AG10803 (cell line): Measurements from ENCODE around the gene STAT1.
A peak's percentile ranks its signal among the peaks of the same experiment; 100 is the strongest.

ENCODE experiments used
- DNase-seq: peaks from one replicate; pipeline ENCODE4 v3.0.0; 2010; ENCODE audit warnings: low read depth
- H3K4me3 ChIP-seq: 2 replicates; pipeline ENCODE4 v1.5.1; 2011; ENCODE audit warnings: mild to moderate bottlenecking, low read length, control low read depth
- TF ChIP-seq, protein P1 (sequence below): conservative IDR thresholded peaks from 2 replicates; pipeline ENCODE4 v1.5.1; 2011; ENCODE audit warnings: mild to moderate bottlenecking, low read length, control low read depth, inconsistent platforms

Gene STAT1

DNA sequence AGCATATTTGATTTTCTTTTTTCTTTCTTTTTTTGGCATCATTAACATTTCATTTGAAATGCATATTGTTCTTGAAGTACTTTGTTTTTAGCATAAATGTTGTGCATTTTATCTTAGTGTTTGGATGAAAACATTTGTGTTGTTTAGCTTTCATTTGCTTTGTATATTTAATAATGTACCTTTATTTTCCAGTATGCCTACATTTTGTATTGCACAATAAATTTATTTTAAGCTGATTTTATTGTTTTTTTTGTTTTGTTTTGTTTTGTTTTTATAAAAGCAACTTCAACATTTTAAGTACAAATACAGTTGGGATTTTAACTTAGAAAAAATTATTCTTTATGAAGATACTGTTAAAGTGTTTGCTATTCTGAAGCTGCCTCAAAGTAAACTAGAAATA lies 78.9 kb downstream of the STAT1 start:
- no peak overlapping the region for H3K4me3 ChIP-seq
- TF ChIP-seq, protein P1, sequence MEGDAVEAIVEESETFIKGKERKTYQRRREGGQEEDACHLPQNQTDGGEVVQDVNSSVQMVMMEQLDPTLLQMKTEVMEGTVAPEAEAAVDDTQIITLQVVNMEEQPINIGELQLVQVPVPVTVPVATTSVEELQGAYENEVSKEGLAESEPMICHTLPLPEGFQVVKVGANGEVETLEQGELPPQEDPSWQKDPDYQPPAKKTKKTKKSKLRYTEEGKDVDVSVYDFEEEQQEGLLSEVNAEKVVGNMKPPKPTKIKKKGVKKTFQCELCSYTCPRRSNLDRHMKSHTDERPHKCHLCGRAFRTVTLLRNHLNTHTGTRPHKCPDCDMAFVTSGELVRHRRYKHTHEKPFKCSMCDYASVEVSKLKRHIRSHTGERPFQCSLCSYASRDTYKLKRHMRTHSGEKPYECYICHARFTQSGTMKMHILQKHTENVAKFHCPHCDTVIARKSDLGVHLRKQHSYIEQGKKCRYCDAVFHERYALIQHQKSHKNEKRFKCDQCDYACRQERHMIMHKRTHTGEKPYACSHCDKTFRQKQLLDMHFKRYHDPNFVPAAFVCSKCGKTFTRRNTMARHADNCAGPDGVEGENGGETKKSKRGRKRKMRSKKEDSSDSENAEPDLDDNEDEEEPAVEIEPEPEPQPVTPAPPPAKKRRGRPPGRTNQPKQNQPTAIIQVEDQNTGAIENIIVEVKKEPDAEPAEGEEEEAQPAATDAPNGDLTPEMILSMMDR: no peak
- no peak for DNase-seq

DNA sequence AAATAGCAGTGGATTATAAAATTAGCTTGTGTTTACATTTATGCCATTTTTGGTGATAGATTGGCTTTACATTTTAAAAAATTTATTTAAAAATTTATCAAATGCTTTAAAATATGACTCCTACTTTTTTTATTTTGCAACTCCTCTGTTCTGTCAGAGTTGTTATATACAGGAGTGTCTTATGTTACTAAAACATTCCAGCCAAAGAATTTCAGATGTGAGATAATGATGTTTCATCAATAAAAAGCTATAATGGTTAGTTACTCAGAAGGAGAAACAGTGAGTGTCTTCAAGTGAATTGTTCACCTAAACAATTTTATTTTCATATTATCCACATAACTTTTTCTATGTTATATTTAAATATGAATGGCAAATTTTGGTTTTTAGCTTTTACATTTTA lies 80.6 kb downstream of the STAT1 start:
- no peak overlapping the region for H3K4me3 ChIP-seq
- no peak for DNase-seq
- TF ChIP-seq, protein P1: no peak

DNA sequence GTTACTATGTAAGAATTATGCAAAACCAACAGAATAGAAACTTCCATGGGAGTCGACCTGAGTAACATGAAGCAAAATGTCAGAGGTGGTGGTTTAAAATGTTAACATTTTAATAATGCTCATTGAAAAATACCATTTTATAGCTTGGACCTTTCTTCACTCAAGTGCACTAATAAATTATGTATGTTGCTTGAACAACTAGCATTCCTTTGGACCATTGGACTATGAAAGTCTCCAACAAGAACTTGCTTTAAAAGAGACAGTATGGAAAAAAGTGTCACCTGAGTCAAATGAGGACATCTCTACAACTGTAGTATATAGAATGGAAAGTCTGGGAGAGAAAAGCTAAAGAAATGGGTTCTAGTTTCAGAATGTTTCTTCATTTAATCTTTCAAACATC lies 81.5 kb downstream of the STAT1 start:
- DNase-seq: no peak
- TF ChIP-seq, protein P1: no peak
- no peak overlapping the region for H3K4me3 ChIP-seq

DNA sequence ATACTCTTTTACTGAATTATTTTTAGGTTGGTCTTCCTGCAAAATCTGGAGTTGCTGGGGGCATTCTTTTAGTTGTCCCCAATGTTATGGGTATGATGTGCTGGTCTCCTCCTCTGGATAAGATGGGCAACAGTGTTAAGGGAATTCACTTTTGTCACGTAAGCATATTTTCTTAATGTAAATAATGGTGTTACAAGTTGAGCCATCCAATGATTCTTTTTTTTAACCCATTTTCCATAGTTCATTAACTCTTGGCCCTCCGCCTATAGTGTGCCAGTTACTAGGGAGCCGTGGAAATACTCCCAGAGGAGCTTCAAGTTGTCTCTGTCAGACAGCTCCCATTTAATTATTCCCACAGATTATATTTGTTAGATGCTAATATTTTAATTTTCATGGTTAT lies 83.6 kb downstream of the STAT1 start:
- TF ChIP-seq, protein P1: no peak
- no peak for DNase-seq
- no peak overlapping the region for H3K4me3 ChIP-seq

- DNase-seq: no peak
- no peak overlapping the region for H3K4me3 ChIP-seq
- TF ChIP-seq, protein P1: no peak
These were observed 84.1 kb downstream of the STAT1 start for GRCh38 chr2:190929919-190930318.

GRCh38 chr2:190927301-190927700 lies 86.7 kb downstream of the STAT1 start:
- TF ChIP-seq, protein P1: no peak
- DNase-seq: peak; percentile 40
- H3K4me3 ChIP-seq: no peak overlapping the region

DNA sequence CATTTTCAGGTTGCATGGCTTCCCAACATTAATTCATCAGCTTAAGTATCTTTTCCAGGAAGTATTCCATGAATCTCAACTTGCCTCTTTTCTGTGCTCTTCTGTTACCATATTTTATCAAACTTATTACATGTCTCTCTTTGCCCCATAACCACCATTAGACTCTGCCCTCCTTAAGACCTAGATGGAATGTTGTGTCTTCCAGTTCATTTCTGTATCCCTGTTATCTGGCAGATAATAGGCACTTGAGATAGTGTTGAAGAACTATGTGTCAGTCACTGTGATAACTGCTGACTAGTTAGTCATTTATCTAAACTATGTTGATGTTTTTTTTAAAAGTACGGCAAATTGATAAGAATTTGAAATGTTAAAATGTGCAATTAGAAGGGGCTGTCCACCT lies 91.6 kb downstream of the STAT1 start:
- no peak overlapping the region for H3K4me3 ChIP-seq
- TF ChIP-seq, protein P1: no peak
- no peak for DNase-seq
